CD4-positive, alpha-beta T cell (primary cell): ENCODE results near the gene UBR7. TPM values are rescaled to one million over a fixed set of nuclear protein-coding genes. Genes with fewer than 3 reads are reported as not detected.

Experiments used
- ATAC-seq: fragments of 200-7000 bp; cut with Tn5 transposase; one replicate; pipeline ENCODE4 v1.10.0; 2022; ENCODE audit warnings: mild to moderate bottlenecking; ENCODE audit not compliant: poor library complexity
- CTCF ChIA-PET: fragments of 350-600 bp; sonication (Branson Sonifier 250); formaldehyde crosslinking; loops from one replicate; lab custom pipeline; 2021; ENCODE audit warnings: antibody characterized with exemption, inconsistent platforms; lab: Charles Lee
- POLR2A ChIA-PET: fragments of 350-600 bp; sonication (Branson Sonifier 250); formaldehyde crosslinking; loops from one replicate; lab custom pipeline; 2021; ENCODE audit warnings: antibody characterized with exemption, inconsistent platforms; lab: Charles Lee
- DNase-seq, 14 experiments: peaks; one replicate each; pipeline ENCODE4 v3.0.0-alpha.2; 2013 to 2020; ENCODE audit warnings: mixed read lengths in 2 of 14
- H3K27ac ChIP-seq, 2 donors: one replicate each; pipeline versions ENCODE4 v1.5.1 to v1.7.0; 2013; ENCODE audit warnings: low read length in 2 of 2, low read depth in 1 of 2, mild to moderate bottlenecking in 1 of 2
- H3K27me3 ChIP-seq, 2 experiments: 1 replicate in 1 of 2; 2 replicates in 1 of 2; pipeline versions ENCODE4 v1.6.1 to v1.7.0; 2013; ENCODE audit warnings: low read length in 2 of 2, control low read depth in 1 of 2, mild to moderate bottlenecking in 1 of 2, moderate library complexity in 1 of 2; ENCODE audit not compliant: insufficient read depth in 2 of 2, control insufficient read depth in 1 of 2
- H3K36me3 ChIP-seq: one replicate; pipeline ENCODE4 v1.6.1; 2013; ENCODE audit warnings: low read length, control low read depth; ENCODE audit not compliant: insufficient read depth
- H3K4me1 ChIP-seq: one replicate; pipeline ENCODE4 v1.6.1; 2013; ENCODE audit warnings: low read length, control low read depth; ENCODE audit not compliant: insufficient read depth
- H3K4me3 ChIP-seq: one replicate; pipeline ENCODE4 v1.5.1; 2013; ENCODE audit warnings: mild to moderate bottlenecking, low read length, moderate library complexity
- H3K9me3 ChIP-seq, 2 experiments: 1 replicate in 1 of 2; 2 replicates in 1 of 2; pipeline versions ENCODE4 v1.6.1 to v1.7.0; 2013; ENCODE audit warnings: low read length in 2 of 2, mild to moderate bottlenecking in 2 of 2, control low read depth in 1 of 2, moderate library complexity in 1 of 2; ENCODE audit not compliant: control insufficient read depth in 1 of 2, insufficient read depth in 1 of 2
- H3K27ac Mint-ChIP-seq: one replicate; pipeline ENCODE4 v1.8.0; 2020; ENCODE audit warnings: mixed read lengths
- H3K27me3 Mint-ChIP-seq: one replicate; pipeline ENCODE4 v1.8.0; 2021; ENCODE audit warnings: mixed read lengths
- H3K36me3 Mint-ChIP-seq: one replicate; pipeline ENCODE4 v1.8.0; 2021; ENCODE audit warnings: low read depth, mixed read lengths
- H3K4me1 Mint-ChIP-seq: one replicate; pipeline ENCODE4 v1.8.0; 2021; ENCODE audit warnings: low read depth, mixed read lengths
- H3K4me3 Mint-ChIP-seq: one replicate; pipeline ENCODE4 v1.8.0; 2020; ENCODE audit warnings: mild to moderate bottlenecking, mixed read lengths
- H3K9me3 Mint-ChIP-seq: one replicate; pipeline ENCODE4 v1.8.0; 2020; ENCODE audit warnings: mixed read lengths
- CTCF ChIP-seq: fragments of 200-600 bp; IDR thresholded peaks from one replicate; pipeline ENCODE4 v1.8.0; 2022; ENCODE audit warnings: antibody characterized with exemption, mild to moderate bottlenecking
- intact Hi-C, 2 experiments: fragments of 100-400 bp; cut with DNase I in 1 of 2; cut with micrococcal nuclease in 1 of 2; formaldehyde crosslinking; loops; one replicate each; pipeline versions ENCODE4 v1.15.1 to v1.9.0; 2023 to 2025; cut with DNase I, micrococcal nuclease
- total RNA-seq, 174 experiments: library from RNA in 2 of 174; stranded (reverse) in 2 of 174; gene quantifications; one replicate each; pipeline ENCODE4 v1.2.3 and lab custom pipeline; 2021 to 2026

UBR7 gene
- total RNA-seq, 2 experiments from 2014 or later: 6.8 to 7.4 TPM

- Histone ChIP-seq H3K9me3 (peaks cover 0 to 12% of the 10 kb centered on the region in 2 experiments), H3K4me3 (no peak overlapping the region), H3K27me3 (no peaks in the 10 kb centered on the region), H3K4me1 (peaks cover 17% of the 10 kb centered on the region), H3K27ac (no peak overlapping the region), H3K36me3 (no peaks in the 10 kb centered on the region)
- ChIA-PET POLR2A (no interaction called here), CTCF (no interaction called here)
- Mint-ChIP-seq H3K4me3 (no peak overlapping the region), H3K36me3 (peaks cover 11% of the 10 kb centered on the region), H3K9me3 (no peaks in the 10 kb centered on the region), H3K27me3 (no peaks in the 10 kb centered on the region), H3K4me1 (peaks cover 17% of the 10 kb centered on the region), H3K27ac (no peak overlapping the region)
- TF ChIP-seq CTCF: no peak
- no peak for DNase-seq
- no peak for ATAC-seq
- intact Hi-C loops: loop anchor here in 1 of 2 experiments (5.0 kb wide), 1 partner anchor 658 kb away; no protein-coding TSS in a partner anchor
Measured at GRCh38 chr14:93234798-93235197, 27.7 kb downstream of the UBR7 start.

- H3K4me1 Mint-ChIP-seq: peaks cover 10% of the 10 kb centered on the region
- H3K4me3 Mint-ChIP-seq: peak overlapping the region; percentile 48
- intact Hi-C loops: no loop called here
- POLR2A ChIA-PET: no interaction called here
- CTCF ChIA-PET: no interaction called here
- ATAC-seq: peak; percentile 79
- Histone ChIP-seq H3K27me3 (no peaks in the 10 kb centered on the region), H3K4me1 (no peaks in the 10 kb centered on the region), H3K4me3 (no peak overlapping the region), H3K27ac (no peak overlapping the region), H3K36me3 (peaks cover 18% of the 10 kb centered on the region), H3K9me3 (no peaks in the 10 kb centered on the region)
- peak in 2 of 14 experiments; percentile 8 to 19 for DNase-seq
- H3K9me3 Mint-ChIP-seq: no peaks in the 10 kb centered on the region
- peaks cover 48% of the 10 kb centered on the region for H3K36me3 Mint-ChIP-seq
- H3K27me3 Mint-ChIP-seq: no peaks in the 10 kb centered on the region
- H3K27ac Mint-ChIP-seq: peak overlapping the region; percentile 58
- no peak for TF ChIP-seq CTCF
Measured at GRCh38 chr14:93239869-93240677, 33.0 kb downstream of the UBR7 start.

DNA sequence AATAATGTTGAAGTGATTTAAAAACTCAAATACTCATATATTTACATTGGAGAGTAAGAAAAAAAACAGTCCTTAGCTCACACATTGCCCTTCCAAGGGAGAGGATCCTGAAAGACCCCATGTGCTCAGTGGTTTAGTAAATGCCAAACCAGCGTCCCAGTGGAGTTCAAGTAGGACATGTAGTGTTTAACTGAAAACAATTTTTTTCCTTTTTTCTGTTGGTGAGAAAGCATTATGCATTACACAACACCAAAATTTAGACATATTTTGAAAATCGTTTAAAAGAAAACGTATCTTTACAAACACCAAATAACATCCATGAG is 33.6 kb downstream of the UBR7 start:
- H3K36me3 Mint-ChIP-seq: peaks cover 54% of the 10 kb centered on the region
- H3K4me3 Mint-ChIP-seq: no peak overlapping the region
- intact Hi-C loops: no loop called here
- H3K9me3 ChIP-seq: no peaks in the 10 kb centered on the region
- peaks cover 10% of the 10 kb centered on the region for H3K4me1 Mint-ChIP-seq
- H3K27me3 Mint-ChIP-seq: no peaks in the 10 kb centered on the region
- H3K4me3 ChIP-seq: no peak overlapping the region
- POLR2A ChIA-PET: no interaction called here
- peaks cover 24% of the 10 kb centered on the region for H3K36me3 ChIP-seq
- CTCF ChIA-PET: no interaction called here
- H3K9me3 Mint-ChIP-seq: no peaks in the 10 kb centered on the region
- no peak overlapping the region for H3K27ac Mint-ChIP-seq
- no peaks in the 10 kb centered on the region for H3K27me3 ChIP-seq
- DNase-seq: no peak
- TF ChIP-seq CTCF: no peak
- H3K27ac ChIP-seq: no peak overlapping the region
- no peaks in the 10 kb centered on the region for H3K4me1 ChIP-seq
- ATAC-seq: no peak
